Body of pancreas (tissue), 4 donors: Measurements from ENCODE around the gene HACD2. TPM values are rescaled to one million over a fixed set of nuclear protein-coding genes. Genes with fewer than 3 reads are reported as not detected.
A peak's percentile ranks its signal among the peaks of the same experiment; 100 is the strongest.

Source experiments
- ATAC-seq: fragments of 150-250 bp; one replicate; pipeline ENCODE4 v1.9.1; 2016
- DNase-seq, 4 donors: peaks; one replicate each; pipeline ENCODE4 v3.0.0-alpha.2; 2019
- H3K27ac ChIP-seq, 4 donors: fragments of 200-600 bp; sonication (generic); 1 replicate in 3 of 4; 2 replicates in 1 of 4; pipeline versions ENCODE4 v1.5.1 to v1.6.1; 2016 to 2019; ENCODE audit warnings: mild to moderate bottlenecking in 1 of 4, mixed read lengths in 1 of 4, moderate library complexity in 1 of 4
- H3K27me3 ChIP-seq, 2 donors: fragments of 200-600 bp; sonication (generic); one replicate each; pipeline ENCODE4 v1.6.0; 2016; ENCODE audit warnings: mild to moderate bottlenecking in 1 of 2
- H3K36me3 ChIP-seq, 2 donors: fragments of 200-600 bp; sonication (generic); replicated peaks in 1 of 2; 2 replicates each; pipeline ENCODE4 v1.5.1; 2016; ENCODE audit warnings: low read depth in 2 of 2; ENCODE audit not compliant: insufficient read depth in 1 of 2
- H3K4me1 ChIP-seq: fragments of 200-600 bp; sonication (generic); one replicate; pipeline ENCODE4 v1.6.0; 2016
- H3K4me3 ChIP-seq, 2 donors: fragments of 200-600 bp; sonication (generic); 1 replicate in 1 of 2; 2 replicates in 1 of 2; pipeline ENCODE4 v1.5.1; 2016 to 2019
- H3K9me3 ChIP-seq, 3 donors: fragments of 200-600 bp; sonication (generic); 1 replicate in 2 of 3; 2 replicates in 1 of 3; pipeline ENCODE4 v1.5.1; 2016
- CTCF ChIP-seq, 7 experiments: fragments of 450-650 bp in 4 of 7; fragments of 200-600 bp in 3 of 7; sonication (generic) in 3 of 7; IDR thresholded peaks; one replicate each; pipeline ENCODE4 v1.5.1; 2016 to 2019; ENCODE audit warnings: antibody characterized with exemption in 7 of 7
- POLR2A ChIP-seq, 3 donors: fragments of 450-650 bp; IDR thresholded peaks; one replicate each; pipeline ENCODE4 v1.6.1; 2016; ENCODE audit warnings: antibody characterized with exemption in 3 of 3, mild to moderate bottlenecking in 2 of 3
- WGBS, 2 donors: methylation state at CpG; one replicate each; pipeline ENCODE4 v1.1.5; 2017; 5-methylcytosine and 5-hydroxymethylcytosine counted together
- intact Hi-C: fragments of 100-400 bp; cut with DNase I; formaldehyde crosslinking; loops from one replicate; pipeline ENCODE4 v1.15.1; 2023
- total RNA-seq, 2 donors: library from RNA; depleted of rRNA; stranded (reverse); fragments of >200 nt; gene quantifications; one replicate each; pipeline ENCODE4 v1.1.0, GENCODE V29; 2016

HACD2 gene
- total RNA-seq, 2 donors from 2014 or later = 13.2 to 16.3 TPM

DNA sequence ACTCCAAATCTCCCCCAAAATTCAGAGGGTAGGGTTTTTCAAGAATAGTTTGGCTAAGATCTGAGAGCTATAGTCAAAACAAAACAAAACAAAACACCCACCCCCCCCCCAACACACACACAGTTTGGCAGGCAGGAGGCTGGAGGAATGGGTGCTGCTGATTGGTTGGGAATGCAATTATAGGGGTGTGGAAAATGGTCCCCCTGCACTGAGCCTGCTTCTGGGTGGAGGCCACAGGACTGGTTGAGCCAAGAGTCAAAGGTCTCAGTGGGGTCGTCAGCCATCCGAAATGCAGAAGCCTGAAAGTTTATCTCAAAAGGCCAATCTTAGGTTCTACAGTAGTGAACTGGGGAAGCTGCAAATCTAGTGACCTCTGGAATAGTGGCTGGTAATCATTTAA lies 2.5 kb upstream of the HACD2 start:
- TF ChIP-seq POLR2A (IDR thresholded peaks at IDR 0.05) = no peak
- no peak for TF ChIP-seq CTCF (IDR thresholded peaks at IDR 0.05)
- Histone ChIP-seq H3K27ac (no peak overlapping the region), H3K9me3 (peaks cover 0 to 8% (median 0%) of the 10 kb centered on the region in 3 donors), H3K4me3 (no peak overlapping the region), H3K4me1 (peaks cover 23% of the 10 kb centered on the region), H3K27me3 (no peaks in the 10 kb centered on the region), H3K36me3 (no peaks in the 10 kb centered on the region)
- DNase-seq = no peak
- no peak for ATAC-seq
- intact Hi-C loops = no loop called here
- WGBS, 2 donors = 88 to 94% methylated on average over 2 of the region's 2 CpGs

DNA sequence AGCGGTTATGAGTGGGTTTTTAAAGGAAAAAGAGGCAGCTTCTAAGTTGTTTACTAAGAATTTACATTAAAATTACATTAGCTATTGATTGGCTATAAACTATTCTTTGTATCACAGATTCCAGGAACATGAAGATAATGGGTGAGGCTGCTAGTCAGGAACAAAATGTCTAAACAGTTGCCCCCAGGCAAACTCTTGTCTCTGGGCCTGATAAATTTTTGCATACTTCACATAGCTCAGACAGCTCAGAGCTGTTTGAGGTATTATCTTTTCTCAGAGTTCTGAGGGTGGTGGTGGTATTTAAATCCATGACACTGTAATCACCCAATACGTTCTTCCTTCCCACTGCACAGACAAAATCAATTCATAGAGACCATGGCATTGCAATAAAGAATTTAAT lies 2.1 kb upstream of the HACD2 start:
- Histone ChIP-seq H3K27ac (no peak overlapping the region), H3K4me1 (peaks cover 28% of the 10 kb centered on the region), H3K36me3 (no peaks in the 10 kb centered on the region), H3K9me3 (peaks cover 0 to 8% (median 0%) of the 10 kb centered on the region in 3 donors), H3K27me3 (no peaks in the 10 kb centered on the region), H3K4me3 (no peak overlapping the region)
- ATAC-seq (no peak), DNase-seq (no peak)
- TF ChIP-seq CTCF (IDR thresholded peaks at IDR 0.05) (no peak), POLR2A (IDR thresholded peaks at IDR 0.05) (no peak)
- 74 to 77% methylated on average over 2 of the region's 2 CpGs for WGBS, 2 donors
- intact Hi-C loops = no loop called here

GRCh38 chr3:123586131-123586530 lies 1.3 kb upstream of the HACD2 start:
- Histone ChIP-seq H3K27ac (peak overlapping the region in 3 of 4 donors; percentile 90 to 96 (median 93)), H3K4me3 (peak overlapping the region in 1 of 2 donors; percentile 63), H3K36me3 (no peaks in the 10 kb centered on the region), H3K27me3 (no peaks in the 10 kb centered on the region), H3K9me3 (peaks cover 0 to 6% (median 0%) of the 10 kb centered on the region in 3 donors), H3K4me1 (peaks cover 28% of the 10 kb centered on the region)
- intact Hi-C loops = no loop called here
- 4 to 5% methylated on average over 7 to 10 of the region's 10 CpGs for WGBS, 2 donors
- DNase-seq (peak; percentile 35 to 54 (median 41)), ATAC-seq (no peak)
- no peak for TF ChIP-seq CTCF (IDR thresholded peaks at IDR 0.05)
- no peak for TF ChIP-seq POLR2A (IDR thresholded peaks at IDR 0.05)

- Histone ChIP-seq H3K27me3 (no peaks in the 10 kb centered on the region), H3K4me1 (peaks cover 28% of the 10 kb centered on the region), H3K9me3 (no peaks in the 10 kb centered on the region), H3K27ac (peak overlapping the region; percentile 90 to 96 (median 92)), H3K4me3 (peak overlapping the region; percentile 56 to 65), H3K36me3 (peaks cover 0 to 2% of the 10 kb centered on the region in 2 donors)
- peak; percentile 46 for ATAC-seq
- intact Hi-C loops = no loop called here
- peak; percentile 62 to 78 (median 68) for DNase-seq
- TF ChIP-seq CTCF (IDR thresholded peaks at IDR 0.05) = peak in 3 of 7 experiments; percentile 12 to 45 (median 39)
- no peak for TF ChIP-seq POLR2A (IDR thresholded peaks at IDR 0.05)
- 0 to 1% methylated on average over 4 to 59 of the region's 65 CpGs for WGBS, 2 donors
Observed at GRCh38 chr3:123584284-123584987, 417 bp downstream of the HACD2 start.

GRCh38 chr3:123583561-123583960 lies 1.3 kb downstream of the HACD2 start:
- no peak for TF ChIP-seq POLR2A (IDR thresholded peaks at IDR 0.05)
- no peak for TF ChIP-seq CTCF (IDR thresholded peaks at IDR 0.05)
- intact Hi-C loops = no loop called here
- Histone ChIP-seq H3K27ac (no peak overlapping the region), H3K36me3 (peaks cover 0 to 4% of the 10 kb centered on the region in 2 donors), H3K4me3 (no peak overlapping the region), H3K9me3 (no peaks in the 10 kb centered on the region), H3K27me3 (no peaks in the 10 kb centered on the region), H3K4me1 (peaks cover 28% of the 10 kb centered on the region)
- 36 to 42% methylated on average over 3 of the region's 3 CpGs for WGBS, 2 donors
- DNase-seq (no peak), ATAC-seq (no peak)
